Astrocyte (in vitro differentiated cells and primary cell): ENCODE results near the gene STX5.

Source experiments
- EZH2 ChIP-seq: IDR thresholded peaks from 2 replicates; pipeline ENCODE4 v1.6.1; 2012; ENCODE audit warnings: mild to moderate bottlenecking, low read length, inconsistent platforms; ENCODE audit not compliant: insufficient read depth
- TF ChIP-seq, protein P1 (sequence below): IDR thresholded peaks from 2 replicates; pipeline ENCODE4 v1.5.1; 2011; ENCODE audit warnings: low read depth, mild to moderate bottlenecking, inconsistent platforms, low read length, moderate library complexity; ENCODE audit not compliant: insufficient read depth

DNA sequence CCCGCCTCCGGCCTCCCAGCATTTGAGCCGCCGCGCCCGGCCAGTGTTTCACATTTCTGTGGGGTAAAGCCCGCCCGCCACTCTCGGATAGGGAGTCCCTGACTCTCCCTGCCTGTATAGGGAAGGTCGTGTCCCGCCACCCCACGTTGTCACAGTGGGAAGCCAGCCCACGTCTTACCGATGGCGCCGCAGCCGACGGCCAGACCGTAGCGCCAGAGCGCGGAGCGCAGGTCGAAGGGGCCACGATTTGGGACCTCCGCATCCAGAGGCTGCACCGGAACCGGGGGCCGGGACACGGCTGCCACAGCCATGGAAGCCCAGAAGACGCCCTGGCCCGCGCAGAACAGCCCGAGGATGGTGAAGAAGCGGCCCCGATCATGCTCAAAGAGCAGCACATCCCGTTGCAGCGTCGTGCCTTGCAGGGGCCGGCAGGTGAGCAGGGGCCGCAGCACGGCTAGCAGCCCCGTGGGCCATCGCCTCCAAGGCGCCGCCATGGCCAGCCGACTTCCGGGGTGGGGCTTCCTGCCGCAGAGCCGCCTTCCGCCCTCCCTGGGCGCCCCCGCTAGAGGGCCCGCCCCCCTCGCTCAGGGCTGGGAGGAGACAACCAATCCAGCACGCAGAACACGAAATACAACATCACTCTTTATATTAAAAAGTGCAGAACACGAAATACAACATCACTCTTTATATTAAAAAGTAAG, 40.2 kb downstream of the STX5 start, which contains the start of gene TMEM223:
- TF ChIP-seq, protein P1, sequence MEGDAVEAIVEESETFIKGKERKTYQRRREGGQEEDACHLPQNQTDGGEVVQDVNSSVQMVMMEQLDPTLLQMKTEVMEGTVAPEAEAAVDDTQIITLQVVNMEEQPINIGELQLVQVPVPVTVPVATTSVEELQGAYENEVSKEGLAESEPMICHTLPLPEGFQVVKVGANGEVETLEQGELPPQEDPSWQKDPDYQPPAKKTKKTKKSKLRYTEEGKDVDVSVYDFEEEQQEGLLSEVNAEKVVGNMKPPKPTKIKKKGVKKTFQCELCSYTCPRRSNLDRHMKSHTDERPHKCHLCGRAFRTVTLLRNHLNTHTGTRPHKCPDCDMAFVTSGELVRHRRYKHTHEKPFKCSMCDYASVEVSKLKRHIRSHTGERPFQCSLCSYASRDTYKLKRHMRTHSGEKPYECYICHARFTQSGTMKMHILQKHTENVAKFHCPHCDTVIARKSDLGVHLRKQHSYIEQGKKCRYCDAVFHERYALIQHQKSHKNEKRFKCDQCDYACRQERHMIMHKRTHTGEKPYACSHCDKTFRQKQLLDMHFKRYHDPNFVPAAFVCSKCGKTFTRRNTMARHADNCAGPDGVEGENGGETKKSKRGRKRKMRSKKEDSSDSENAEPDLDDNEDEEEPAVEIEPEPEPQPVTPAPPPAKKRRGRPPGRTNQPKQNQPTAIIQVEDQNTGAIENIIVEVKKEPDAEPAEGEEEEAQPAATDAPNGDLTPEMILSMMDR, result no peak
- no peak for TF ChIP-seq EZH2
